ENCODE measurements around the gene GPRASP1. TPM values are rescaled to one million over a fixed set of nuclear protein-coding genes. Genes with fewer than 3 reads are reported as not detected.

The GPRASP1 gene
- polyA plus RNA-seq, 2 donors: 1.7 to 2.4 TPM

- WGBS, 2 donors: 38% methylated on average over 2 of the region's 2 CpGs
- no peaks in the 10 kb centered on the region for H3K27me3 ChIP-seq (ENCODE audit: control insufficient read depth in 1 of 2, insufficient read depth in 2 of 2, low read length in 2 of 2)
- no peak overlapping the region for H3K27ac ChIP-seq (ENCODE audit: low read depth in 2 of 2, low read length in 1 of 2)
- H3K9me3 ChIP-seq (ENCODE audit: control insufficient read depth in 2 of 2, insufficient read depth in 1 of 2, low read depth in 1 of 2, low read length in 1 of 2): no peaks in the 10 kb centered on the region
- H3K36me3 ChIP-seq (ENCODE audit: control insufficient read depth in 2 of 2, insufficient read depth in 2 of 2, low read length in 1 of 2): no peaks in the 10 kb centered on the region
- H3K4me3 ChIP-seq (ENCODE audit: low read depth in 1 of 2, low read length in 2 of 2): no peak overlapping the region
- H3K4me1 ChIP-seq (ENCODE audit: control insufficient read depth in 2 of 2, insufficient read depth in 2 of 2, low read length in 1 of 2): no peaks in the 10 kb centered on the region
These were observed 33.7 kb downstream of the GPRASP1 start for GRCh38 chrX:102684772-102685520.

- Histone ChIP-seq H3K9me3 (ENCODE audit: control insufficient read depth in 2 of 2, insufficient read depth in 1 of 2, low read depth in 1 of 2, low read length in 1 of 2) (peaks cover 0 to 2% of the 10 kb centered on the region in 2 donors), H3K36me3 (ENCODE audit: control insufficient read depth in 2 of 2, insufficient read depth in 2 of 2, low read length in 1 of 2) (no peaks in the 10 kb centered on the region), H3K4me1 (ENCODE audit: control insufficient read depth in 2 of 2, insufficient read depth in 2 of 2, low read length in 1 of 2) (no peaks in the 10 kb centered on the region), H3K27ac (ENCODE audit: low read depth in 2 of 2, low read length in 1 of 2) (no peak overlapping the region), H3K4me3 (ENCODE audit: low read depth in 1 of 2, low read length in 2 of 2) (no peak overlapping the region), H3K27me3 (ENCODE audit: control insufficient read depth in 1 of 2, insufficient read depth in 2 of 2, low read length in 2 of 2) (no peaks in the 10 kb centered on the region)
- 86 to 96% methylated on average over 3 of the region's 3 CpGs for WGBS, 2 donors
These were observed 43.5 kb downstream of the GPRASP1 start for GRCh38 chrX:102694749-102695148.

GRCh38 chrX:102696306-102696705 is 45.0 kb downstream of the GPRASP1 start:
- Histone ChIP-seq H3K4me1 (ENCODE audit: control insufficient read depth in 2 of 2, insufficient read depth in 2 of 2, low read length in 1 of 2) (no peaks in the 10 kb centered on the region), H3K9me3 (ENCODE audit: control insufficient read depth in 2 of 2, insufficient read depth in 1 of 2, low read depth in 1 of 2, low read length in 1 of 2) (peaks cover 0 to 1% of the 10 kb centered on the region in 2 donors), H3K27ac (ENCODE audit: low read depth in 2 of 2, low read length in 1 of 2) (no peak overlapping the region), H3K27me3 (ENCODE audit: control insufficient read depth in 1 of 2, insufficient read depth in 2 of 2, low read length in 2 of 2) (no peaks in the 10 kb centered on the region), H3K4me3 (ENCODE audit: low read depth in 1 of 2, low read length in 2 of 2) (no peak overlapping the region), H3K36me3 (ENCODE audit: control insufficient read depth in 2 of 2, insufficient read depth in 2 of 2, low read length in 1 of 2) (no peaks in the 10 kb centered on the region)

GRCh38 chrX:102697494-102697893 is 46.2 kb downstream of the GPRASP1 start:
- no peak overlapping the region for H3K27ac ChIP-seq (ENCODE audit: low read depth in 2 of 2, low read length in 1 of 2)
- no peaks in the 10 kb centered on the region for H3K9me3 ChIP-seq (ENCODE audit: control insufficient read depth in 2 of 2, insufficient read depth in 1 of 2, low read depth in 1 of 2, low read length in 1 of 2)
- H3K27me3 ChIP-seq (ENCODE audit: control insufficient read depth in 1 of 2, insufficient read depth in 2 of 2, low read length in 2 of 2): no peaks in the 10 kb centered on the region
- no peaks in the 10 kb centered on the region for H3K4me1 ChIP-seq (ENCODE audit: control insufficient read depth in 2 of 2, insufficient read depth in 2 of 2, low read length in 1 of 2)
- no peak overlapping the region for H3K4me3 ChIP-seq (ENCODE audit: low read depth in 1 of 2, low read length in 2 of 2)
- no peaks in the 10 kb centered on the region for H3K36me3 ChIP-seq (ENCODE audit: control insufficient read depth in 2 of 2, insufficient read depth in 2 of 2, low read length in 1 of 2)

Other genes with a start within 250 kb of the GPRASP1 start
- gene NXF2B, start 211.5 kb upstream of the GPRASP1 start, polyA plus RNA-seq: not detected
- not detected for gene TCP11X2, start 179.7 kb upstream of the GPRASP1 start, polyA plus RNA-seq
- gene TMSB15A, start 134.7 kb upstream of the GPRASP1 start, polyA plus RNA-seq: under 1 TPM in 1 of 2 donors, not detected in 1; 0.36 TPM
- 1 to 10 TPM; 3.3 to 8.4 TPM for gene ARMCX5, start 52.0 kb upstream of the GPRASP1 start, polyA plus RNA-seq
- 1 to 10 TPM; 1.5 to 3.0 TPM for gene GPRASP2, start 61.0 kb downstream of the GPRASP1 start, polyA plus RNA-seq
- gene GPRASP3, start 69.3 kb downstream of the GPRASP1 start, polyA plus RNA-seq: under 1 TPM; 0.39 to 0.72 TPM

Data from esophagus (tissue), 2 donors.